GM18951 (cell line): ENCODE results near the gene SPP1.

Source experiments
- POLR2A ChIP-seq: IDR thresholded peaks from 4 replicates; pipeline ENCODE4 v1.6.1; 2011; ENCODE audit warnings: mild to moderate bottlenecking; ENCODE audit not compliant: insufficient read length, insufficient read depth; ENCODE audit errors: extremely low read depth
- in situ Hi-C: fragments of 300-500 bp; cut with MboI; formaldehyde crosslinking; loops from one replicate; pipeline ENCODE4 v1.12.0; 2022; ENCODE audit warnings: low sequenced_read_pairs, mixed read lengths, inconsistent platforms; ENCODE audit not compliant: unreplicated experiment

Gene SPP1

GRCh38 chr4:88027611-88028608 is 52.4 kb downstream of the SPP1 start:
- no peak for TF ChIP-seq POLR2A
- in situ Hi-C loops: loop anchor here (10.0 kb wide), 1 partner anchor 487 kb away; no protein-coding TSS in a partner anchor

DNA sequence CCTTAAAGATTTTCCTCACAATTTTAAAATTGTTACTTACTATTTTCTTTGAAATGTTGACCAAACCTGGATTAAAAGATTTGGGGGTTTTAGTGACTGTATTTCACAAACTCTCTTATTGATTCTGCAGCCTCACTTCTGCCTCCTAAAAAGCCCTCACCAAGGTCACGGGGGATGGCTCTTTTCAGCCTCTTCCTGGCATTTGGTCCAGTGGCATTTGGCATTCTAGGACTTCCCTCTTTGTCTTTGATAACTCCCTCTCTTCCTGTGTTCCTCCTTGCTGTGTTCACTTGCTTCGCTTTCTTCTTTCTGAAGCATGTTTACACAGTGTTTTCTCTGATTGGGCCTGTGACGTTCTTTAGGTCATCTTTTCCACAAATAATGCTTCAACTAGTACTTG is 53.4 kb downstream of the SPP1 start:
- no peak for TF ChIP-seq POLR2A
- in situ Hi-C loops: loop anchor here (10.0 kb wide), 1 partner anchor 486 kb away; no protein-coding TSS in a partner anchor

- in situ Hi-C loops: loop anchor here (10.0 kb wide), 1 partner anchor 485 kb away; no protein-coding TSS in a partner anchor
- TF ChIP-seq POLR2A: no peak
Measured at GRCh38 chr4:88029556-88029955, 54.0 kb downstream of the SPP1 start.

- TF ChIP-seq POLR2A: no peak
- in situ Hi-C loops: loop anchor here (10.0 kb wide), 1 partner anchor 174 kb away; no protein-coding TSS in a partner anchor
Measured at GRCh38 chr4:88030565-88031310, 55.2 kb downstream of the SPP1 start.
